Osteocyte (in vitro differentiated cells): ENCODE results near the gene CDH7. TPM values are rescaled to one million over a fixed set of nuclear protein-coding genes. Genes with fewer than 3 reads are reported as not detected.

Source experiments
- DNase-seq: peaks from one replicate; pipeline ENCODE4 v3.0.0; 2021; ENCODE audit warnings: mixed read lengths; ENCODE audit not compliant: unreplicated experiment; ENCODE audit errors: extremely low spot score
- H3K27ac Mint-ChIP-seq: one replicate; pipeline ENCODE4 v1.8.0; 2021; ENCODE audit warnings: mild to moderate bottlenecking, mixed read lengths; ENCODE audit not compliant: unreplicated experiment
- H3K27me3 Mint-ChIP-seq: one replicate; pipeline ENCODE4 v1.8.0; 2021; ENCODE audit warnings: mixed read lengths; ENCODE audit not compliant: unreplicated experiment
- H3K36me3 Mint-ChIP-seq: one replicate; pipeline ENCODE4 v1.8.0; 2021; ENCODE audit warnings: mixed read lengths; ENCODE audit not compliant: unreplicated experiment
- H3K4me1 Mint-ChIP-seq: one replicate; pipeline ENCODE4 v1.8.0; 2021; ENCODE audit warnings: mixed read lengths; ENCODE audit not compliant: unreplicated experiment
- H3K4me3 Mint-ChIP-seq: one replicate; pipeline ENCODE4 v1.8.0; 2021; ENCODE audit warnings: mild to moderate bottlenecking, moderate library complexity, mixed read lengths; ENCODE audit not compliant: unreplicated experiment
- H3K9me3 Mint-ChIP-seq: one replicate; pipeline ENCODE4 v1.8.0; 2021; ENCODE audit warnings: mixed read lengths; ENCODE audit not compliant: unreplicated experiment
- CTCF ChIP-seq: fragments of 200-600 bp; sonication (generic); IDR thresholded peaks from 2 replicates; pipeline ENCODE4 v1.5.0; 2021; ENCODE audit warnings: antibody characterized with exemption, mild to moderate bottlenecking, moderate library complexity
- total RNA-seq: library from RNA; stranded (reverse); gene quantifications from 2 replicates; pipeline ENCODE4 v1.2.1, GENCODE V29; 2021

The CDH7 gene
- total RNA-seq, 1 donor from 2014 or later = not detected

- TF ChIP-seq CTCF = no peak
- Mint-ChIP-seq H3K36me3 (no peaks in the 10 kb centered on the region), H3K4me1 (no peaks in the 10 kb centered on the region), H3K27ac (no peak overlapping the region), H3K9me3 (no peaks in the 10 kb centered on the region), H3K27me3 (no peaks in the 10 kb centered on the region), H3K4me3 (no peak overlapping the region)
- DNase-seq = no peak
Observed at GRCh38 chr18:65846107-65846506, 95.3 kb downstream of the CDH7 start.

DNA sequence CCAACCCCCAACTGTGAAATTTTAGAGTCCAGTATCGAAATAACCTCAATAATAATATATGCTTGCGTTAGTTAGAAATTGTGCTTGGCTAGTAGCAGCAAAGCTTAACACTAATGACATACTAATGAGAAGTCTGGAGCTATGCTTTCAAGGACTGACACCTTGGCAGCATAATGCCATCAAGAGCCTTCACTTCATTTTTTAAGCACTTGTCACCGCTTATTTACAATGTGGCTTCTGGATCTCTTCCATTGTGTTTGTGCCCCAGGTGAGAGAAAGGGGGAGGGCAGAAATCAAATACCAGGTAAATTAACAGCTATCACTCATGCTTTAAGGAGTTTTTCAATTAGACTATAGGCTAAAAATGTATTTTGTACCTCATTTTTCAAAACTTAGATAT is 101.5 kb downstream of the CDH7 start:
- no peaks in the 10 kb centered on the region for H3K4me1 Mint-ChIP-seq

GRCh38 chr18:65859075-65859474 is 108.3 kb downstream of the CDH7 start:
- no peaks in the 10 kb centered on the region for H3K9me3 Mint-ChIP-seq
- H3K4me3 Mint-ChIP-seq = no peak overlapping the region
- no peaks in the 10 kb centered on the region for H3K27me3 Mint-ChIP-seq
- no peak overlapping the region for H3K27ac Mint-ChIP-seq
- TF ChIP-seq CTCF = no peak
- no peaks in the 10 kb centered on the region for H3K36me3 Mint-ChIP-seq
- no peaks in the 10 kb centered on the region for H3K4me1 Mint-ChIP-seq
- no peak for DNase-seq

More for the DNA sequence above, 101.5 kb downstream of the CDH7 start:
- Mint-ChIP-seq H3K4me3 (no peak overlapping the region), H3K36me3 (no peaks in the 10 kb centered on the region), H3K27ac (no peak overlapping the region), H3K9me3 (no peaks in the 10 kb centered on the region), H3K27me3 (no peaks in the 10 kb centered on the region)
- TF ChIP-seq CTCF = no peak
- DNase-seq = no peak

DNA sequence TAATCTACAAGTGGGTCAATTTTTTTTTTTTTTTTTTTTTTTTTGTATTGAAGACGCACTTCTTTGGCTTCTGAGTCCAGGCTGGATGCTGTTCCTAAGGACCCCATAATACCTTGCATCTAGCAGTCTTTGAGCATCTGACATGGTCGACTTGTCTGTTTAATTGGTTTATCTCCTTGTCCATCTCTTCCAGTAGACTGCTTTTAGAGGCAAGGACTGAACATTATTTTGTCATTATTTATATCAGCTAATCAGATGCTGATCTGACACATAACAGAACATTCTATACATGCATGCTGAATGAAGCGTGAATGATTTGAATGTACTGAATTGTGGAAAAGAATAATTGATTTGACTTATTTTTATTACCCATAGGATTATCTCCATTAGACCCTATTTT is 118.7 kb downstream of the CDH7 start:
- Mint-ChIP-seq H3K4me3 (no peak overlapping the region), H3K27ac (no peak overlapping the region), H3K27me3 (no peaks in the 10 kb centered on the region), H3K36me3 (no peaks in the 10 kb centered on the region), H3K9me3 (no peaks in the 10 kb centered on the region), H3K4me1 (no peaks in the 10 kb centered on the region)
- no peak for DNase-seq
- TF ChIP-seq CTCF = no peak

- no peak for TF ChIP-seq CTCF
- no peaks in the 10 kb centered on the region for H3K27me3 Mint-ChIP-seq
- no peak for DNase-seq
- no peak overlapping the region for H3K27ac Mint-ChIP-seq
- no peaks in the 10 kb centered on the region for H3K9me3 Mint-ChIP-seq
- H3K4me3 Mint-ChIP-seq = no peak overlapping the region
- no peaks in the 10 kb centered on the region for H3K4me1 Mint-ChIP-seq
- no peaks in the 10 kb centered on the region for H3K36me3 Mint-ChIP-seq
Observed at GRCh38 chr18:65876310-65876709, 125.5 kb downstream of the CDH7 start.
